Spleen (tissue), 11 donors: ENCODE data around the gene SHC3. TPM values are rescaled to one million over a fixed set of nuclear protein-coding genes. Genes with fewer than 3 reads are reported as not detected.

Source experiments
- DNase-seq: peaks from one replicate; pipeline ENCODE4 v3.0.0-alpha.2; 2020
- H3K27ac ChIP-seq, 8 donors: fragments of 200-600 bp; sonication (generic) in 7 of 8; 1 replicate in 4 of 8; 2 replicates in 4 of 8; pipeline versions ENCODE4 v1.5.0 to v1.8.0; 2016 to 2021; ENCODE audit warnings: inconsistent platforms in 4 of 8, mild to moderate bottlenecking in 4 of 8, moderate library complexity in 1 of 8
- H3K27me3 ChIP-seq, 7 donors: fragments of 200-600 bp; sonication (generic) in 6 of 7; replicated peaks in 1 of 7; 1 replicate in 4 of 7; 2 replicates in 3 of 7; pipeline versions ENCODE4 v1.5.0 to v1.8.0; 2016 to 2021; ENCODE audit warnings: inconsistent platforms in 3 of 7, mild to moderate bottlenecking in 1 of 7
- H3K36me3 ChIP-seq, 6 donors: fragments of 200-600 bp; sonication (generic) in 5 of 6; 1 replicate in 4 of 6; 2 replicates in 2 of 6; pipeline versions ENCODE4 v1.5.0 to v1.8.0; 2016 to 2021; ENCODE audit warnings: inconsistent platforms in 2 of 6
- H3K4me1 ChIP-seq, 6 donors: fragments of 200-600 bp; sonication (generic) in 5 of 6; 1 replicate in 3 of 6; 2 replicates in 3 of 6; pipeline versions ENCODE4 v1.5.0 to v1.8.0; 2016 to 2021; ENCODE audit warnings: inconsistent platforms in 3 of 6
- H3K4me3 ChIP-seq, 8 donors: fragments of 200-600 bp; sonication (generic) in 7 of 8; 1 replicate in 4 of 8; 2 replicates in 4 of 8; pipeline versions ENCODE4 v1.5.0 to v1.8.0; 2016 to 2021; ENCODE audit warnings: inconsistent platforms in 4 of 8, mild to moderate bottlenecking in 4 of 8, moderate library complexity in 2 of 8
- H3K9me3 ChIP-seq, 8 donors: fragments of 200-600 bp; sonication (generic) in 7 of 8; 1 replicate in 4 of 8; 2 replicates in 4 of 8; pipeline versions ENCODE4 v1.5.0 to v1.8.0; 2016 to 2021; ENCODE audit warnings: inconsistent platforms in 4 of 8
- POLR2A ChIP-seq, 3 donors: fragments of 450-650 bp; IDR thresholded peaks; one replicate each; pipeline ENCODE4 v1.5.1; 2017; ENCODE audit warnings: antibody characterized with exemption in 3 of 3, mild to moderate bottlenecking in 1 of 3
- POLR2AphosphoS5 ChIP-seq, 3 donors: sonication (generic); formaldehyde crosslinking; IDR thresholded peaks; one replicate each; pipeline ENCODE4 v1.5.1; 2017; ENCODE audit warnings: antibody characterized with exemption in 3 of 3
- WGBS, 5 donors: extraction: QIAGEN DNeasy Blood & Tissue Kit in 3 of 5; methylation state at CpG; one replicate each; pipeline versions ENCODE4 v1.1.5 to v1.1.7; 2013 to 2018; 5-methylcytosine and 5-hydroxymethylcytosine counted together
- intact Hi-C: fragments of 100-400 bp; cut with DNase I; formaldehyde crosslinking; loops from one replicate; pipeline ENCODE4 v1.15.0; 2023; ENCODE audit warnings: low total_unique reads
- polyA plus RNA-seq, 3 donors: library from polyadenylated mRNA; stranded (reverse); fragments of 200-250 nt; gene quantifications; one replicate each; pipeline ENCODE4 v1.2.1, GENCODE V29; 2013
- total RNA-seq, 7 donors: library from RNA; depleted of rRNA in 3 of 7; stranded (reverse); fragments of >200 nt in 3 of 7; fragmentation: NEBNext Ultra II Directional in 4 of 7; extraction: Animal tissue kit (Norgen Biotek cat#: 25700) in 4 of 7; gene quantifications; one replicate each; pipeline versions ENCODE4 v1.1.0 to v1.2.1, GENCODE V29; 2016 to 2021
- TF ChIP-seq, protein P1 (sequence below), 11 experiments: fragments of 200-600 bp in 7 of 11; fragments of 450-650 bp in 4 of 11; sonication (generic) in 4 of 11; IDR thresholded peaks in 8 of 11; conservative IDR thresholded peaks in 3 of 11; 1 replicate in 7 of 11; 2 replicates in 4 of 11; pipeline versions ENCODE4 v1.4.0 to v1.8.0; 2016 to 2021; ENCODE audit warnings: antibody characterized with exemption in 11 of 11, inconsistent platforms in 4 of 11, mild to moderate bottlenecking in 1 of 11
- donor health status: healthy with polysubstance abuse.
- donor health status: DM: no; HTN: no; CAD: no; lungs with moderate emphysema.
- donor health status: DM: no; HTN: no; CAD: no.
- donor health status: Bipolar disorder and iron deficiency.
- donor health status: healthy.
- donor health status: DM: no; HTN: no; CAD: no.
- donor health status: DM: yes; HTN: yes; CAD: no.

Gene SHC3
- total and polyA plus RNA-seq, 10 donors = 0.03 to 0.70 (median 0.07) TPM; not detected in 1

GRCh38 chr9:88966894-88967676 is 211.5 kb downstream of the SHC3 start:
- Histone ChIP-seq H3K4me1 (peaks cover 0 to 5% (median 0%) of the 10 kb centered on the region in 6 donors), H3K27ac (peak overlapping the region in 2 of 8 donors; percentile 24 to 41), H3K4me3 (no peak overlapping the region), H3K36me3 (no peaks in the 10 kb centered on the region), H3K9me3 (no peaks in the 10 kb centered on the region), H3K27me3 (peaks cover 0 to 5% (median 0%) of the 10 kb centered on the region in 7 donors)
- intact Hi-C loops = no loop called here
- no peak for DNase-seq
- TF ChIP-seq POLR2AphosphoS5 (IDR thresholded peaks at IDR 0.05) = peak in 1 of 3 donors; percentile 12
- TF ChIP-seq, protein P1, sequence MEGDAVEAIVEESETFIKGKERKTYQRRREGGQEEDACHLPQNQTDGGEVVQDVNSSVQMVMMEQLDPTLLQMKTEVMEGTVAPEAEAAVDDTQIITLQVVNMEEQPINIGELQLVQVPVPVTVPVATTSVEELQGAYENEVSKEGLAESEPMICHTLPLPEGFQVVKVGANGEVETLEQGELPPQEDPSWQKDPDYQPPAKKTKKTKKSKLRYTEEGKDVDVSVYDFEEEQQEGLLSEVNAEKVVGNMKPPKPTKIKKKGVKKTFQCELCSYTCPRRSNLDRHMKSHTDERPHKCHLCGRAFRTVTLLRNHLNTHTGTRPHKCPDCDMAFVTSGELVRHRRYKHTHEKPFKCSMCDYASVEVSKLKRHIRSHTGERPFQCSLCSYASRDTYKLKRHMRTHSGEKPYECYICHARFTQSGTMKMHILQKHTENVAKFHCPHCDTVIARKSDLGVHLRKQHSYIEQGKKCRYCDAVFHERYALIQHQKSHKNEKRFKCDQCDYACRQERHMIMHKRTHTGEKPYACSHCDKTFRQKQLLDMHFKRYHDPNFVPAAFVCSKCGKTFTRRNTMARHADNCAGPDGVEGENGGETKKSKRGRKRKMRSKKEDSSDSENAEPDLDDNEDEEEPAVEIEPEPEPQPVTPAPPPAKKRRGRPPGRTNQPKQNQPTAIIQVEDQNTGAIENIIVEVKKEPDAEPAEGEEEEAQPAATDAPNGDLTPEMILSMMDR (IDR thresholded peaks at IDR 0.05 in 8 of 11, conservative IDR thresholded peaks at IDR 0.05 in 3 of 11) = no peak
- WGBS, 5 donors = 70 to 81% (median 73%) methylated on average over 9 to 10 of the region's 10 CpGs

DNA sequence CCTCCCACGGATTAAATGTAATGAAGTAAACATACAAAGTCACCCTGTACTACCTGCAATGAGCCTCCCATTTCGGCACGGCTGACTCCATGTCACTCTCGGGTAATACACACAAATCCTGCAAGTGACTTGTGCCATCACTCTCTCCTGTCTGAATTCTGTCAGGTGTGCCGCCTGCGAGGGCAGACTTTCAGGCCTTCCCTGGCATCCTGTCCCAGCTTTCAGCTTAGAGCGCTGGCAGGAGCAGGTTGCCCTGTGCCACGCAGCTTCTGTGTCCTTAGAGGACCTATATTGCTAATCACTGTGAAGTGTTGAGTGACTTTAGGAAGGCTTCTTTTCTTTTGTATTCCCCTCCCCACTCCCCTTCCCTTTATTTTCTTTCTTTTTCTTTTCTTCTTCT is 213.1 kb downstream of the SHC3 start:
- TF ChIP-seq POLR2AphosphoS5 (IDR thresholded peaks at IDR 0.05) = no peak
- peaks cover 0 to 5% (median 0%) of the 10 kb centered on the region in 6 donors for H3K4me1 ChIP-seq
- no peaks in the 10 kb centered on the region for H3K36me3 ChIP-seq
- peaks cover 0 to 5% (median 0%) of the 10 kb centered on the region in 7 donors for H3K27me3 ChIP-seq
- no peak for DNase-seq
- intact Hi-C loops = no loop called here
- H3K27ac ChIP-seq = no peak overlapping the region
- no peaks in the 10 kb centered on the region for H3K9me3 ChIP-seq
- H3K4me3 ChIP-seq = no peak overlapping the region
- WGBS, 5 donors = 84 to 95% (median 90%) methylated on average over 8 of the region's 8 CpGs

GRCh38 chr9:88960632-88961031 is 218.0 kb downstream of the SHC3 start:
- no peak for DNase-seq
- TF ChIP-seq POLR2AphosphoS5 (IDR thresholded peaks at IDR 0.05) = no peak
- TF ChIP-seq POLR2A (IDR thresholded peaks at IDR 0.05) = no peak
- TF ChIP-seq, protein P1 (IDR thresholded peaks at IDR 0.05 in 8 of 11, conservative IDR thresholded peaks at IDR 0.05 in 3 of 11) = no peak
- Histone ChIP-seq H3K27me3 (peaks cover 0 to 16% (median 0%) of the 10 kb centered on the region in 7 donors), H3K9me3 (no peaks in the 10 kb centered on the region), H3K36me3 (no peaks in the 10 kb centered on the region), H3K4me3 (no peak overlapping the region), H3K27ac (no peak overlapping the region), H3K4me1 (peaks cover 0 to 5% (median 2%) of the 10 kb centered on the region in 6 donors)
- WGBS, 5 donors = 70 to 89% (median 81%) methylated on average over 3 of the region's 3 CpGs
- intact Hi-C loops = no loop called here

DNA sequence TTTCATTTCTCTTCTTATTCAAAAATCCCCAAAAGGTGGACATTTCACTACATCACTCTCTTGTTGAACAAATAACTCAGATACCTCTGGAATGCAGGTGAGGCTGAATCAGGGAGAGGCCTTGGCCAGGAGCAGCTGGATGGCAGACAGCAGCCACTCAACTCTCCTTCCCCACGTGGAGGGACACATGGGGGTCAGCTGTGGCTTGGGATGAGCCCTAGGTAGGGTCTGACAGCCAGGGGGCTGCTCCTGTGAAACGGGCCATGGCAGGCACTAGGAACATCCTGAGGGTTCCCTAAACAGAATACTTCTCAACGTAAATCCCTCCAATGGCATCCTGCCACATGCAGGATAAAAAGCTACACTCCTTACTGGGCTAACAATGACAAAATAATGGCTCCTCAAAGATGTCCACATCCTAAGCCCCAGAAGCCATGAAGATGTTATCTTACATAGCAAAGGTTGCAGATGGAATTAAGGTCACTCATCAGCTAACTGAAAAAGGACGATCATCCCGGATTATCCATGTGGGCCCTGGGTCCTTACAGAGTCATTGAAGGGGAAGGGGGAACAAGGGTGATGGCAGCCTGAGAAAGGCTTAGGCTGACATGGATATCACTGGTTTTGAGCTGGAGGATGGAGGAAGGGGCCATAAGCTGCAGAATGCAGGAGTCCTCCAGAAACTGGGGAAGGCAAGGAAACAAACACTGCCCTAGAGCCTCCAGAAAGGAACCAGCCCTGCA is 218.7 kb downstream of the SHC3 start:
- intact Hi-C loops = no loop called here

More for the DNA sequence above, 218.7 kb downstream of the SHC3 start:
- H3K9me3 ChIP-seq = no peaks in the 10 kb centered on the region
- H3K36me3 ChIP-seq = no peaks in the 10 kb centered on the region
- H3K27ac ChIP-seq = no peak overlapping the region
- WGBS, 5 donors = 76 to 98% (median 84%) methylated on average over 5 of the region's 5 CpGs
- peaks cover 0 to 16% (median 0%) of the 10 kb centered on the region in 7 donors for H3K27me3 ChIP-seq
- no peak for TF ChIP-seq POLR2A (IDR thresholded peaks at IDR 0.05)
- TF ChIP-seq POLR2AphosphoS5 (IDR thresholded peaks at IDR 0.05) = no peak
- TF ChIP-seq, protein P1 (IDR thresholded peaks at IDR 0.05 in 8 of 11, conservative IDR thresholded peaks at IDR 0.05 in 3 of 11) = no peak
- peaks cover 0 to 5% (median 2%) of the 10 kb centered on the region in 6 donors for H3K4me1 ChIP-seq
- no peak overlapping the region for H3K4me3 ChIP-seq
- no peak for DNase-seq
